PFSK-1 (cell line): ENCODE data around the gene MED10.

Experiments used
- FOXP2 ChIP-seq: optimal IDR thresholded peaks from 2 replicates; pipeline ENCODE3; 2011; ENCODE audit warnings: borderline replicate concordance, control low read depth, inconsistent platforms; ENCODE audit not compliant: insufficient read depth; ENCODE audit errors: extremely low read length, extremely low read depth
- POLR2AphosphoS5 ChIP-seq: IDR thresholded peaks from 2 replicates; pipeline ENCODE4 v1.6.1; 2012; ENCODE audit warnings: low read depth, mild to moderate bottlenecking, control low read depth, low read length, moderate library complexity
- SIN3A ChIP-seq: IDR thresholded peaks from 2 replicates; pipeline ENCODE4 v1.6.1; 2012; ENCODE audit warnings: mild to moderate bottlenecking, low read length, moderate library complexity, borderline replicate concordance; ENCODE audit not compliant: insufficient read depth
- TAF1 ChIP-seq: IDR thresholded peaks from 2 replicates; pipeline ENCODE4 v1.6.1; 2012; ENCODE audit warnings: low read length, control low read depth, borderline replicate concordance; ENCODE audit not compliant: insufficient read depth
- TF ChIP-seq, protein P1 (sequence below), 2 experiments: IDR thresholded peaks; 2 replicates each; pipeline versions ENCODE4 v1.6.1 to v1.8.0; 2011 to 2012; ENCODE audit warnings: low read depth in 2 of 2, low read length in 2 of 2, control low read depth in 1 of 2, inconsistent platforms in 1 of 2, mild to moderate bottlenecking in 1 of 2, moderate library complexity in 1 of 2; ENCODE audit not compliant: insufficient read depth in 1 of 2

The MED10 gene

GRCh38 chr5:6356578-6357164, 21.7 kb downstream of the MED10 start:
- TF ChIP-seq, protein P1, sequence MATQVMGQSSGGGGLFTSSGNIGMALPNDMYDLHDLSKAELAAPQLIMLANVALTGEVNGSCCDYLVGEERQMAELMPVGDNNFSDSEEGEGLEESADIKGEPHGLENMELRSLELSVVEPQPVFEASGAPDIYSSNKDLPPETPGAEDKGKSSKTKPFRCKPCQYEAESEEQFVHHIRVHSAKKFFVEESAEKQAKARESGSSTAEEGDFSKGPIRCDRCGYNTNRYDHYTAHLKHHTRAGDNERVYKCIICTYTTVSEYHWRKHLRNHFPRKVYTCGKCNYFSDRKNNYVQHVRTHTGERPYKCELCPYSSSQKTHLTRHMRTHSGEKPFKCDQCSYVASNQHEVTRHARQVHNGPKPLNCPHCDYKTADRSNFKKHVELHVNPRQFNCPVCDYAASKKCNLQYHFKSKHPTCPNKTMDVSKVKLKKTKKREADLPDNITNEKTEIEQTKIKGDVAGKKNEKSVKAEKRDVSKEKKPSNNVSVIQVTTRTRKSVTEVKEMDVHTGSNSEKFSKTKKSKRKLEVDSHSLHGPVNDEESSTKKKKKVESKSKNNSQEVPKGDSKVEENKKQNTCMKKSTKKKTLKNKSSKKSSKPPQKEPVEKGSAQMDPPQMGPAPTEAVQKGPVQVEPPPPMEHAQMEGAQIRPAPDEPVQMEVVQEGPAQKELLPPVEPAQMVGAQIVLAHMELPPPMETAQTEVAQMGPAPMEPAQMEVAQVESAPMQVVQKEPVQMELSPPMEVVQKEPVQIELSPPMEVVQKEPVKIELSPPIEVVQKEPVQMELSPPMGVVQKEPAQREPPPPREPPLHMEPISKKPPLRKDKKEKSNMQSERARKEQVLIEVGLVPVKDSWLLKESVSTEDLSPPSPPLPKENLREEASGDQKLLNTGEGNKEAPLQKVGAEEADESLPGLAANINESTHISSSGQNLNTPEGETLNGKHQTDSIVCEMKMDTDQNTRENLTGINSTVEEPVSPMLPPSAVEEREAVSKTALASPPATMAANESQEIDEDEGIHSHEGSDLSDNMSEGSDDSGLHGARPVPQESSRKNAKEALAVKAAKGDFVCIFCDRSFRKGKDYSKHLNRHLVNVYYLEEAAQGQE (IDR thresholded peaks at IDR 0.05; ENCODE audit: insufficient read depth in 1 of 2, low read depth in 2 of 2, low read length in 2 of 2) = no peak
- TF ChIP-seq TAF1 = no peak

DNA sequence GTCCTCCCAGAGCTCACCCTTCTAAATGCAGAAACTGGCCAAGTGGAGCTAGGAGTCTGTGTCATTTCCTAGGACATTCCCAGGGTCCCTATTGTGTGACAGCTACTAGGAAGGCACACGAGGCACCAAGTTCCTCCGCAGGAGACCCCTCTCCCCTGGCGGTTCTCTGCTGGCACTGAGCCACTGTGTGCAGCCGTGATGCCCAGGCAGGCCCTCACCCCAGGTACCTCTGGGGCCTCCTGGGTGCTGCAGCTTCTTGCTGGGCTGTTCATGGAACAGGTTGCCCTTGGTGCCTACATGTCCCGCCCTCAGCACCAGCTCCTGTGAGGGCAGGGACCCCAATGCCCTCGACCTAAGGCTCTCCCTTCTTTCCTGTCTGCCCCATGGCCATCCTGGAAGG, 23.1 kb downstream of the MED10 start:
- TF ChIP-seq, protein P1 (IDR thresholded peaks at IDR 0.05; ENCODE audit: insufficient read depth in 1 of 2, low read depth in 2 of 2, low read length in 2 of 2) = no peak
- TF ChIP-seq POLR2AphosphoS5 = no peak
- no peak for TF ChIP-seq TAF1
- no peak for TF ChIP-seq FOXP2
- no peak for TF ChIP-seq SIN3A

GRCh38 chr5:6354848-6355247, 23.5 kb downstream of the MED10 start:
- TF ChIP-seq, protein P1 (IDR thresholded peaks at IDR 0.05; ENCODE audit: insufficient read depth in 1 of 2, low read depth in 2 of 2, low read length in 2 of 2) = no peak
- TF ChIP-seq SIN3A (no peak), FOXP2 (no peak), TAF1 (no peak), POLR2AphosphoS5 (no peak)

- TF ChIP-seq FOXP2 = no peak
Observed at GRCh38 chr5:6353602-6354302, 24.6 kb downstream of the MED10 start.

DNA sequence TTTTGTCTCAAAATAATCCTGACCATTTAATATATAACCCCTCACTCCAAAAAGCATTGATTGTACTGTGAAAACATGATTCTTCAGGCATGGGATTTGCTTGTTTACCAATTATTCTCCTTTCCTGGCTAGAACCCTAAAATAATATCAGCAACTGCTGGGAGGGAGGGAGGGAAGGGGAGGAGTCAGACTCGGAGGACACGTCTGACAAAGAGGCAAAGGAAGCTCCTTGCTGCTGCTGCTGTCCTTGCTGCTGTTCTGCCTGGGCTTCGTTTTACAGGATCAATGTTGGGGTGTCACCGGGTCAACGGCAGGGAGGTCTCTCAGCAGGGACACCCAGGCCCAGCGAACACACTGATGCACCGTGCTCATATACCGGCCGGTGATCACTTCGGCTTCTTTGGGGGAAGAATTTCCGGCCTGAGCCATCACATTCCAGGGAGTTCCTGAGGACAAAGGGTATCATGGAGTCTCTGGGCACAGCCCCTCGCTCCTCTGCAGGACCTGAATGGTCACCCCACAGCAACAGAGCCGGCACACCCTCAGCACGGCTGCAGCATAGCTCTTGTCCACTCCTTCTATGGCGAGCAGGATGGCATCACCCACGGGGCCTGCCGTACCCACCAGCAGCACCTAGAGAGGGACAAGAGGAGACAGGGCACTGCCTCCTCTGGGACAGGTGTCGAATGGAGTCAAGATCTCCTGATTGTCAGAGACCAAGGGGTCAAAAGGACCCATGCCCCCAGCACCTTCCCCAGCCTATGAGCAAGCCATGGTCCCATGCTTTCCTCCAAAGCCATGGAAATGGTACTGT, 27.9 kb downstream of the MED10 start:
- TF ChIP-seq POLR2AphosphoS5 (no peak), TAF1 (no peak), SIN3A (no peak), FOXP2 (no peak)
- TF ChIP-seq, protein P1 (IDR thresholded peaks at IDR 0.05; ENCODE audit: insufficient read depth in 1 of 2, low read depth in 2 of 2, low read length in 2 of 2) = no peak
